Osteoblast (primary cell): ENCODE results near the gene DACH2. TPM values are rescaled to one million over a fixed set of nuclear protein-coding genes. Genes with fewer than 3 reads are reported as not detected.

Source experiments
- DNase-seq: peaks from one replicate; pipeline ENCODE4 v3.0.0; 2011; ENCODE audit warnings: low spot score, mixed read lengths; ENCODE audit not compliant: insufficient read length; ENCODE audit errors: missing footprints
- H2AFZ ChIP-seq: 2 replicates; pipeline ENCODE4 v1.6.0; 2011; ENCODE audit warnings: mild to moderate bottlenecking, low read length
- H3K27ac ChIP-seq: 2 replicates; pipeline ENCODE4 v1.5.1; 2011; ENCODE audit warnings: mild to moderate bottlenecking, low read depth, low read length, moderate library complexity
- H3K27me3 ChIP-seq: 2 replicates; pipeline ENCODE4 v1.6.0; 2012; ENCODE audit warnings: mild to moderate bottlenecking, control low read depth, inconsistent platforms, low read length, moderate library complexity; ENCODE audit not compliant: insufficient read depth
- H3K36me3 ChIP-seq: 2 replicates; pipeline ENCODE4 v1.5.1; 2011; ENCODE audit warnings: mild to moderate bottlenecking, low read length, control low read depth, moderate library complexity; ENCODE audit not compliant: insufficient read depth
- H3K4me1 ChIP-seq: 2 replicates; pipeline ENCODE4 v1.5.1; 2011; ENCODE audit warnings: mild to moderate bottlenecking, low read length, control low read depth, moderate library complexity; ENCODE audit not compliant: insufficient read depth
- H3K4me2 ChIP-seq: 2 replicates; pipeline ENCODE4 v1.6.0; 2011; ENCODE audit warnings: mild to moderate bottlenecking, low read length; ENCODE audit not compliant: insufficient read depth
- H3K4me3 ChIP-seq: fragments of 200-600 bp; sonication (generic); 3 replicates; pipeline ENCODE4 v1.5.1; 2012; ENCODE audit warnings: mild to moderate bottlenecking, low read length, inconsistent platforms; ENCODE audit not compliant: insufficient read depth
- H3K79me2 ChIP-seq: 2 replicates; pipeline ENCODE4 v1.6.0; 2012; ENCODE audit warnings: mild to moderate bottlenecking, low read length, control low read depth, inconsistent platforms; ENCODE audit not compliant: insufficient read depth
- H3K9me3 ChIP-seq: 2 replicates; pipeline ENCODE4 v1.5.1; 2011; ENCODE audit warnings: low read depth, low read length, control low read depth
- H4K20me1 ChIP-seq: 2 replicates; pipeline ENCODE4 v1.6.0; 2012; ENCODE audit warnings: mild to moderate bottlenecking, low read length, control low read depth; ENCODE audit not compliant: insufficient read depth
- CTCF ChIP-seq: IDR thresholded peaks from 2 replicates; pipeline ENCODE4 v1.5.1; 2011; ENCODE audit warnings: mild to moderate bottlenecking, low read depth, low read length, moderate library complexity; ENCODE audit errors: extremely low read depth
- total RNA-seq: library from RNA; depleted of rRNA; stranded (reverse); fragments of >200 nt; gene quantifications from 2 replicates; pipeline ENCODE4 v1.2.3, GENCODE V29; 2012

DACH2 gene
- total RNA-seq, 1 donor = not detected

DNA sequence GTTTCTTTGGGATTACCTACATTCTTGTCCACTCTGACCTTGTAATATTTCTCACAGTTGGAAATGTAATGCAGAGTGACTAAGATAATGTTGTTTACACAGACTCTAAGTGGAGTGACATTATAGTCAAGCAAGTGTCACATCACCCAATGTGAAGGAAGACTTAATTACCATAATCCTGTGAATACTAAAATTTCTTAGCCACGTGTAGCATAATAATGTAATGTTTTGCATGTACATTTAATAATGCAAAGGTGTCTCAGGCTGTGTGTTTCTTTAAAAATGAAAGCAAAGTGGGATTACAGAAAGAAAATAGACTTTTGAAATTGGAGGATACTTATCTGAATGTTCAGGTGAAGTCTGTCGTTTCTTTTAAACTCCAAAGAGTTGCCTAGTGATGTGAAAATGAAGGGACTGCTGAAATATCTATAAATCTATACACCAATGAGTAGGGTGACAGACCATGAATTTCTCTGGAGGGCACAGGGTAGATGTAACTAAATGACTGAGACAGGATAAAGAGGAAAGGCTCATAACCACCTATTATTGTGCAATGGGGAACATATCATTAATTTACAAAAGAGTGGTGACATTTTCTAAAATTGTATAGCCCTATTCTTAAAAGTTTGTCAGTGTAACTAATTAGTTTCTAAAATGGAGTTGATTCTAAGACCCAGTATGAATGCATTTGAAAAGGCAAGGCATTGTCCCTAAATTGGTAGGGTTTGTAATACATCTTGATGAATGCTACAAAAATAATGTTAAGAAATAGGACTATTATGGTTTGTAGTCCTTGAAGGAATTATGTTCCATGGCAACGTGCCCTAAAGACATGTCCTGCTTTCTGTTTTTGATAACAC is 235.7 kb downstream of the DACH2 start:
- no peaks in the 10 kb centered on the region for H3K9me3 ChIP-seq
- H3K4me1 ChIP-seq = no peaks in the 10 kb centered on the region
- DNase-seq = no peak
- H3K4me2 ChIP-seq = no peak overlapping the region
- no peak overlapping the region for H3K4me3 ChIP-seq
- no peaks in the 10 kb centered on the region for H3K36me3 ChIP-seq
- H3K27ac ChIP-seq = no peak overlapping the region
- H4K20me1 ChIP-seq = no peaks in the 10 kb centered on the region
- H3K27me3 ChIP-seq = no peaks in the 10 kb centered on the region
- H3K79me2 ChIP-seq = no peaks in the 10 kb centered on the region
- TF ChIP-seq CTCF = no peak
- no peak overlapping the region for H2AFZ ChIP-seq

DNA sequence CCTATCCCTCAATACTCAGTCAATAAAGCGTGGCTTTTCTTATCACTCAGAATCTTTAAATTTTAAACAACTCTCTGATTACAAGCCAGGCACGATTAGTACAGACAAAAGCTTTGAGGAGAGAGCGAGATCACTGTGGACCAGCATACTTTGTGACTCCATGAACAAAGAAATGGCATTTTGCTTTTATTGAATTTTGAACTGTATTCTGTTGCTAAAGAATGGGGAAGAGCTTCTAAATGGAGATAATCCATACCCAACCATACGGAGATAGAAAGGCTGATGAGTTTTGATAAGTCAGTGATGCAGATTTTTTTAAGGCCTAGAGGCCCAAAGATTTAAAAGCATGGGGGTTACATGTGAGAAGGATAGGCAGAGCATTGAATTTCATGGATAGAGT is 259.1 kb downstream of the DACH2 start:
- no peak overlapping the region for H3K4me3 ChIP-seq
- H3K36me3 ChIP-seq = no peaks in the 10 kb centered on the region
- no peak overlapping the region for H3K4me2 ChIP-seq
- DNase-seq = no peak
- H2AFZ ChIP-seq = no peak overlapping the region
- H3K27ac ChIP-seq = no peak overlapping the region
- H3K79me2 ChIP-seq = no peaks in the 10 kb centered on the region
- no peaks in the 10 kb centered on the region for H3K4me1 ChIP-seq
- no peak for TF ChIP-seq CTCF
- no peaks in the 10 kb centered on the region for H3K9me3 ChIP-seq
- no peaks in the 10 kb centered on the region for H4K20me1 ChIP-seq
- H3K27me3 ChIP-seq = no peaks in the 10 kb centered on the region

GRCh38 chrX:86421771-86422170 is 273.5 kb downstream of the DACH2 start:
- TF ChIP-seq CTCF = no peak
- H2AFZ ChIP-seq = no peak overlapping the region
- DNase-seq = no peak
- no peaks in the 10 kb centered on the region for H3K36me3 ChIP-seq
- no peak overlapping the region for H3K27ac ChIP-seq
- no peaks in the 10 kb centered on the region for H3K79me2 ChIP-seq
- no peaks in the 10 kb centered on the region for H3K27me3 ChIP-seq
- H3K4me3 ChIP-seq = no peak overlapping the region
- H3K4me2 ChIP-seq = no peak overlapping the region
- H3K4me1 ChIP-seq = no peaks in the 10 kb centered on the region
- H4K20me1 ChIP-seq = no peaks in the 10 kb centered on the region
- no peaks in the 10 kb centered on the region for H3K9me3 ChIP-seq

- no peak overlapping the region for H3K27ac ChIP-seq
- DNase-seq = no peak
- H4K20me1 ChIP-seq = no peaks in the 10 kb centered on the region
- H3K4me1 ChIP-seq = no peaks in the 10 kb centered on the region
- no peaks in the 10 kb centered on the region for H3K79me2 ChIP-seq
- no peak for TF ChIP-seq CTCF
- H3K9me3 ChIP-seq = no peaks in the 10 kb centered on the region
- no peak overlapping the region for H3K4me3 ChIP-seq
- no peak overlapping the region for H3K4me2 ChIP-seq
- H2AFZ ChIP-seq = no peak overlapping the region
- no peaks in the 10 kb centered on the region for H3K36me3 ChIP-seq
- H3K27me3 ChIP-seq = no peaks in the 10 kb centered on the region
Observed at GRCh38 chrX:86436116-86436515, 287.9 kb downstream of the DACH2 start.
